Upper lobe of left lung (tissue), 4 donors: ENCODE data around the gene CACNG5.

Source experiments
- CTCF ChIP-seq, 6 experiments: fragments of 450-650 bp in 4 of 6; fragments of 200-600 bp in 2 of 6; sonication (generic) in 2 of 6; IDR thresholded peaks; one replicate each; pipeline ENCODE4 v1.5.1; 2016 to 2019; ENCODE audit warnings: antibody characterized with exemption in 6 of 6
- POLR2A ChIP-seq, 4 donors: fragments of 450-650 bp; IDR thresholded peaks; one replicate each; pipeline ENCODE4 v1.5.1; 2016 to 2017; ENCODE audit warnings: antibody characterized with exemption in 4 of 4, mild to moderate bottlenecking in 2 of 4
- POLR2AphosphoS5 ChIP-seq, 2 donors: sonication (generic); formaldehyde crosslinking; IDR thresholded peaks; one replicate each; pipeline ENCODE4 v1.5.1; 2017; ENCODE audit warnings: antibody characterized with exemption in 2 of 2

GRCh38 chr17:66865151-66865550 lies 30.2 kb downstream of the CACNG5 start:
- TF ChIP-seq CTCF (IDR thresholded peaks at IDR 0.05) (no peak), POLR2AphosphoS5 (IDR thresholded peaks at IDR 0.05) (no peak), POLR2A (IDR thresholded peaks at IDR 0.05) (no peak)
